A549 (cell line): ENCODE measurements around the gene ASCC2. TPM values are rescaled to one million over a fixed set of nuclear protein-coding genes. Genes with fewer than 3 reads are reported as not detected.

Source experiments
- ATAC-seq, 2 experiments: fragments of 200-7000 bp in 1 of 2; fragments of >200 bp in 1 of 2; cut with Nextera tagmentation in 1 of 2; cut with Tn5 transposase in 1 of 2; 3 replicates each; pipeline versions ENCODE4 v1.8.0 to v1.9.1; 2018 to 2020; ENCODE audit warnings: mild to moderate bottlenecking in 1 of 2, moderate library complexity in 1 of 2
- CTCF ChIA-PET: fragments of 300-600 bp; sonication (Branson Sonifier 250); formaldehyde crosslinking; extraction: SDS; loops from one replicate; lab custom pipeline; 2021; ENCODE audit warnings: antibody characterized with exemption, inconsistent platforms; lab: Yijun Ruan, JAX
- POLR2A ChIA-PET: fragments of 350-600 bp; formaldehyde crosslinking; extraction: SDS; loops from one replicate; lab custom pipeline; 2021; ENCODE audit warnings: antibody characterized with exemption, inconsistent platforms; lab: Yijun Ruan, JAX
- DNase-seq, 2 experiments: peaks; one replicate each; pipeline versions ENCODE4 v3.0.0 to v3.0.0-alpha.2; 2011 to 2016; ENCODE audit warnings: low read depth in 1 of 2, low spot score in 1 of 2
- FAIRE-seq: peaks from 2 replicates; lab custom pipeline; 2011; peaks lifted over from hg19 to GRCh38; lab: Jason Lieb, UNC
- H3K27ac ChIP-seq, 2 experiments: fragments of >200 bp; sonication (Bioruptor Twin); formaldehyde crosslinking; 3 replicates each; pipeline ENCODE4 v1.5.1; 2016 to 2017
- H3K4me1 ChIP-seq: fragments of >200 bp; sonication (Bioruptor Twin); formaldehyde crosslinking; 3 replicates; pipeline ENCODE4 v1.6.1; 2016
- H3K4me2 ChIP-seq: fragments of >200 bp; sonication (Bioruptor Twin); formaldehyde crosslinking; 3 replicates; pipeline ENCODE4 v1.6.1; 2016
- H3K4me3 ChIP-seq: fragments of >200 bp; sonication (Bioruptor Twin); formaldehyde crosslinking; 3 replicates; pipeline ENCODE4 v1.5.1; 2016
- H3K9me3 ChIP-seq: fragments of >200 bp; sonication (Bioruptor Twin); formaldehyde crosslinking; 3 replicates; pipeline ENCODE4 v1.6.1; 2016
- CEBPB ChIP-seq, 2 experiments: fragments of >200 bp in 1 of 2; sonication (Bioruptor Twin) in 1 of 2; formaldehyde crosslinking in 1 of 2; IDR thresholded peaks; 2 replicates each; pipeline ENCODE4 v1.6.1; 2012 to 2016
- CHD2 ChIP-seq: fragments of 150-350 bp; IDR thresholded peaks from 2 replicates; pipeline ENCODE4 v1.6.1; 2014; ENCODE audit warnings: low read length; ENCODE audit not compliant: partially characterized antibody
- CHD4 ChIP-seq: fragments of 200-600 bp; sonication (generic); IDR thresholded peaks from 2 replicates; pipeline ENCODE4 v1.6.1; 2016; ENCODE audit warnings: antibody characterized with exemption, mild to moderate bottlenecking, borderline replicate concordance
- EHF ChIP-seq: fragments of 250-450 bp; sonication (Bioruptor Pico); IDR thresholded peaks from 2 replicates; pipeline ENCODE4 v1.5.0; 2020; ENCODE audit warnings: mild to moderate bottlenecking
- EHMT2 ChIP-seq: fragments of 200-600 bp; sonication (generic); IDR thresholded peaks from 2 replicates; pipeline ENCODE4 v1.6.1; 2016; ENCODE audit warnings: antibody characterized with exemption, low read depth, mild to moderate bottlenecking, moderate library complexity
- EP300 ChIP-seq, 2 experiments: fragments of >200 bp; sonication (Bioruptor Twin); formaldehyde crosslinking; IDR thresholded peaks; 2 replicates in 1 of 2; 3 replicates in 1 of 2; pipeline ENCODE4 v1.6.1; 2016 to 2017
- ESRRA ChIP-seq: fragments of 150-350 bp; IDR thresholded peaks from 2 replicates; pipeline ENCODE4 v1.6.1; 2014; ENCODE audit warnings: mild to moderate bottlenecking, low read length, borderline replicate concordance
- HEYL ChIP-seq: fragments of 250-450 bp; sonication (Bioruptor Pico); IDR thresholded peaks from 2 replicates; pipeline ENCODE4 v1.8.0; 2021; ENCODE audit warnings: mild to moderate bottlenecking, moderate library complexity
- HOXA7 ChIP-seq: fragments of 250-450 bp; sonication (Bioruptor Pico); IDR thresholded peaks from 2 replicates; pipeline ENCODE4 v1.5.0; 2020; ENCODE audit warnings: mild to moderate bottlenecking, moderate library complexity
- HOXB13 ChIP-seq: fragments of 250-450 bp; sonication (Bioruptor Pico); IDR thresholded peaks from 2 replicates; pipeline ENCODE4 v1.5.0; 2020; ENCODE audit warnings: low read depth, mild to moderate bottlenecking, moderate library complexity
- HOXB5 ChIP-seq: fragments of 250-450 bp; sonication (Bioruptor Pico); IDR thresholded peaks from 2 replicates; pipeline ENCODE4 v1.5.0; 2020; ENCODE audit warnings: mild to moderate bottlenecking, moderate library complexity
- JUN ChIP-seq, 2 experiments: fragments of >200 bp; sonication (Bioruptor Twin); formaldehyde crosslinking; IDR thresholded peaks; 2 replicates in 1 of 2; 3 replicates in 1 of 2; pipeline ENCODE4 v1.6.1; 2016 to 2017
- JUNB ChIP-seq: fragments of >200 bp; sonication (Bioruptor Twin); formaldehyde crosslinking; IDR thresholded peaks from 2 replicates; pipeline ENCODE4 v1.6.1; 2016
- KDM5A ChIP-seq: fragments of 200-600 bp; sonication (generic); IDR thresholded peaks from 2 replicates; pipeline ENCODE4 v1.6.1; 2016; ENCODE audit warnings: antibody characterized with exemption, mild to moderate bottlenecking
- MAZ ChIP-seq: fragments of 150-350 bp; IDR thresholded peaks from 2 replicates; pipeline ENCODE4 v1.6.1; 2014; ENCODE audit warnings: antibody characterized with exemption, low read depth, low read length, borderline replicate concordance
- MYC ChIP-seq: IDR thresholded peaks from 2 replicates; pipeline ENCODE4 v1.6.1; 2012; ENCODE audit warnings: mild to moderate bottlenecking, inconsistent platforms, low read length, improper control_type of control experiment, borderline replicate concordance
- SMC3 ChIP-seq: fragments of >200 bp; sonication (Bioruptor Twin); formaldehyde crosslinking; IDR thresholded peaks from 3 replicates; pipeline ENCODE4 v1.6.1; 2018; ENCODE audit warnings: inconsistent platforms
- WGBS: methylation state at CpG from one replicate; pipeline ENCODE4 v1.1.6; 2017; ENCODE audit errors: missing lambda C conversion rate; 5-methylcytosine and 5-hydroxymethylcytosine counted together
- polyA plus RNA-seq, 4 experiments: library from polyadenylated mRNA; depleted of rRNA in 3 of 4; stranded (reverse); fragments of >200 nt; fragmentation: RNase III in 1 of 4; extraction: RNeasy Plus Mini Kit Qiagen cat#74134 plus additional on column Dnase treatment in 1 of 4; gene quantifications; 2 replicates in 3 of 4; 3 replicates in 1 of 4; pipeline ENCODE4 v1.2.3, GENCODE V29; 2011 to 2017
- TF ChIP-seq, protein P1 (sequence below): fragments of 200-600 bp; sonication (generic); IDR thresholded peaks from 2 replicates; pipeline ENCODE4 v1.6.1; 2016; ENCODE audit warnings: antibody characterized with exemption, mild to moderate bottlenecking, moderate library complexity
- TF ChIP-seq, protein P2 (sequence below): IDR thresholded peaks from 2 replicates; pipeline ENCODE4 v1.6.1; 2012
- TF ChIP-seq, protein P3 (sequence below): fragments of >200 bp; sonication (Bioruptor Twin); formaldehyde crosslinking; IDR thresholded peaks from 3 replicates; pipeline ENCODE4 v1.6.1; 2016

Gene ASCC2
- polyA plus RNA-seq, 2 of the 4 experiments (the other 2 are of a cell fraction) = 27.2 to 31.6 TPM

DNA sequence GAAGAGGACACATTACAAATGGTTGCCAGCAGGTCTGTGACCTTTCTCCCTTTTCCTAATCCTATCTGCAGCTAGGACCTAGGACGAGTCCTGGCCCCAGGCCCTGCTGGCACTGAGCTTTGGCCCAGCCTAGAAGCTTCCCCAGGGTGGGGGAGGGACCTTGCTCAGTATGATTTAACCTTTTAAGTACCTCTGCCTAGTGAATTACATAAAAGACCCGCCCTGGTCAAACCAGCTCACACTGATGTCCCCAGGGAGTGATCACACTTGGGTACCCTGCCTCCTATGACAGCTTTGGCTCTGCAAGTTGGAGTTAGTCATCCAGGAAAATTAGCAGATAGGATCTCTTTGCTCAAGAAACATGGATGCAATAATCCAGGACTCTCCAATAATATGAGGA is 21.9 kb downstream of the ASCC2 start:
- ATAC-seq (no peak), DNase-seq (no peak), FAIRE-seq (no peak)
- H3K4me3 ChIP-seq = no peak overlapping the region
- CTCF ChIA-PET = interaction anchor here (1.1 to 1.7 kb wide), 4 partner anchors 15 to 189 kb away, joined by 3 to 5 read pairs (median 4); no protein-coding TSS in a partner anchor
- H3K27ac ChIP-seq = peak overlapping the region in 1 of 2 experiments; percentile 59; a peak in 3 of 6 replicates
- peaks cover 50% of the 10 kb centered on the region for H3K4me1 ChIP-seq
- 63% methylated on average over 2 of the region's 2 CpGs for WGBS
- peak overlapping the region; percentile 7; the same call in 1 of the 3 replicates for H3K4me2 ChIP-seq
- POLR2A ChIA-PET = interaction anchor here (0.7 kb wide), 1 partner anchor 11 kb away, joined by 3 read pairs; no protein-coding TSS in a partner anchor
- no peaks in the 10 kb centered on the region for H3K9me3 ChIP-seq
- TF ChIP-seq KDM5A = no peak
- TF ChIP-seq, protein P1, sequence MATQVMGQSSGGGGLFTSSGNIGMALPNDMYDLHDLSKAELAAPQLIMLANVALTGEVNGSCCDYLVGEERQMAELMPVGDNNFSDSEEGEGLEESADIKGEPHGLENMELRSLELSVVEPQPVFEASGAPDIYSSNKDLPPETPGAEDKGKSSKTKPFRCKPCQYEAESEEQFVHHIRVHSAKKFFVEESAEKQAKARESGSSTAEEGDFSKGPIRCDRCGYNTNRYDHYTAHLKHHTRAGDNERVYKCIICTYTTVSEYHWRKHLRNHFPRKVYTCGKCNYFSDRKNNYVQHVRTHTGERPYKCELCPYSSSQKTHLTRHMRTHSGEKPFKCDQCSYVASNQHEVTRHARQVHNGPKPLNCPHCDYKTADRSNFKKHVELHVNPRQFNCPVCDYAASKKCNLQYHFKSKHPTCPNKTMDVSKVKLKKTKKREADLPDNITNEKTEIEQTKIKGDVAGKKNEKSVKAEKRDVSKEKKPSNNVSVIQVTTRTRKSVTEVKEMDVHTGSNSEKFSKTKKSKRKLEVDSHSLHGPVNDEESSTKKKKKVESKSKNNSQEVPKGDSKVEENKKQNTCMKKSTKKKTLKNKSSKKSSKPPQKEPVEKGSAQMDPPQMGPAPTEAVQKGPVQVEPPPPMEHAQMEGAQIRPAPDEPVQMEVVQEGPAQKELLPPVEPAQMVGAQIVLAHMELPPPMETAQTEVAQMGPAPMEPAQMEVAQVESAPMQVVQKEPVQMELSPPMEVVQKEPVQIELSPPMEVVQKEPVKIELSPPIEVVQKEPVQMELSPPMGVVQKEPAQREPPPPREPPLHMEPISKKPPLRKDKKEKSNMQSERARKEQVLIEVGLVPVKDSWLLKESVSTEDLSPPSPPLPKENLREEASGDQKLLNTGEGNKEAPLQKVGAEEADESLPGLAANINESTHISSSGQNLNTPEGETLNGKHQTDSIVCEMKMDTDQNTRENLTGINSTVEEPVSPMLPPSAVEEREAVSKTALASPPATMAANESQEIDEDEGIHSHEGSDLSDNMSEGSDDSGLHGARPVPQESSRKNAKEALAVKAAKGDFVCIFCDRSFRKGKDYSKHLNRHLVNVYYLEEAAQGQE = no peak

DNA sequence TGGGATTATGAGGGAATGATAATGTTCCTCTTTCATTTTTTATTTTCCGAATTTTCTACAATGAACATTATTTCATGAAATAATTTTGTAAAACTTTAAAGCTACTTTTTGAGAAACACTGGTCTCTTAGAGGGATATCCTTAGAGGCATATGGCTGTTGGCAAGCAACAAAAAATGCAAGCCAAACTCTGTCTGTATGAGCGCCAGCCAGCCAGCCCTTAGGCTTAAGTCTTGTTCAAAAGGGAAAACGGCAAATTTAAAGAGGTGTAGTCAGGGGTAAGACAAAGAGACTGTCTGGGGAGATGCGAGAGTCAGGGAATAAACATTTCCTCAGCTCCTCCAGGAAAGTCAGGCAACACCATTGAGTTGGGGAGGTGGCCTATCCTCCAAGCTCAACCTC is 22.5 kb downstream of the ASCC2 start:
- TF ChIP-seq, protein P2, sequence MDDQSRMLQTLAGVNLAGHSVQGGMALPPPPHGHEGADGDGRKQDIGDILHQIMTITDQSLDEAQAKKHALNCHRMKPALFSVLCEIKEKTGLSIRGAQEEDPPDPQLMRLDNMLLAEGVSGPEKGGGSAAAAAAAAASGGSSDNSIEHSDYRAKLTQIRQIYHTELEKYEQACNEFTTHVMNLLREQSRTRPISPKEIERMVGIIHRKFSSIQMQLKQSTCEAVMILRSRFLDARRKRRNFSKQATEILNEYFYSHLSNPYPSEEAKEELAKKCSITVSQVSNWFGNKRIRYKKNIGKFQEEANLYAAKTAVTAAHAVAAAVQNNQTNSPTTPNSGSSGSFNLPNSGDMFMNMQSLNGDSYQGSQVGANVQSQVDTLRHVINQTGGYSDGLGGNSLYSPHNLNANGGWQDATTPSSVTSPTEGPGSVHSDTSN = no peak
- TF ChIP-seq CHD2 = no peak
- no peak for TF ChIP-seq CEBPB (IDR thresholded peaks at IDR 0.05)
- TF ChIP-seq HOXB13 (CRISPR knock-in tag) = no peak
- TF ChIP-seq ESRRA = no peak
- TF ChIP-seq CHD4 = no peak
- no peak for TF ChIP-seq HOXA7
- TF ChIP-seq JUNB = no peak
- no peak for TF ChIP-seq HOXB5 (CRISPR knock-in tag)
- no peak for TF ChIP-seq MAZ
- TF ChIP-seq HEYL (CRISPR knock-in tag) = no peak
- TF ChIP-seq, protein P3, sequence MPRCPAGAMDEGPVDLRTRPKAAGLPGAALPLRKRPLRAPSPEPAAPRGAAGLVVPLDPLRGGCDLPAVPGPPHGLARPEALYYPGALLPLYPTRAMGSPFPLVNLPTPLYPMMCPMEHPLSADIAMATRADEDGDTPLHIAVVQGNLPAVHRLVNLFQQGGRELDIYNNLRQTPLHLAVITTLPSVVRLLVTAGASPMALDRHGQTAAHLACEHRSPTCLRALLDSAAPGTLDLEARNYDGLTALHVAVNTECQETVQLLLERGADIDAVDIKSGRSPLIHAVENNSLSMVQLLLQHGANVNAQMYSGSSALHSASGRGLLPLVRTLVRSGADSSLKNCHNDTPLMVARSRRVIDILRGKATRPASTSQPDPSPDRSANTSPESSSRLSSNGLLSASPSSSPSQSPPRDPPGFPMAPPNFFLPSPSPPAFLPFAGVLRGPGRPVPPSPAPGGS = no peak
- no peak for TF ChIP-seq JUN (IDR thresholded peaks at IDR 0.05)
- TF ChIP-seq EP300 (IDR thresholded peaks at IDR 0.05) = no peak
- Histone ChIP-seq H3K4me1 (peaks cover 50% of the 10 kb centered on the region), H3K27ac (peak overlapping the region in 1 of 2 experiments; percentile 59; a peak in 3 of 6 replicates), H3K9me3 (no peaks in the 10 kb centered on the region), H3K4me2 (0 out of 3 replicates have a peak overlapping the region, but pooled peaks have one; percentile 7), H3K4me3 (no peak overlapping the region)
- DNase-seq (no peak), FAIRE-seq (no peak), ATAC-seq (no peak)
- ChIA-PET CTCF (interaction anchor here (1.1 to 1.7 kb wide), 4 partner anchors 14 to 190 kb away, joined by 3 to 5 read pairs (median 4); no protein-coding TSS in a partner anchor), POLR2A (no interaction called here)
- WGBS = 91% methylated on average over 4 of the region's 4 CpGs

DNA sequence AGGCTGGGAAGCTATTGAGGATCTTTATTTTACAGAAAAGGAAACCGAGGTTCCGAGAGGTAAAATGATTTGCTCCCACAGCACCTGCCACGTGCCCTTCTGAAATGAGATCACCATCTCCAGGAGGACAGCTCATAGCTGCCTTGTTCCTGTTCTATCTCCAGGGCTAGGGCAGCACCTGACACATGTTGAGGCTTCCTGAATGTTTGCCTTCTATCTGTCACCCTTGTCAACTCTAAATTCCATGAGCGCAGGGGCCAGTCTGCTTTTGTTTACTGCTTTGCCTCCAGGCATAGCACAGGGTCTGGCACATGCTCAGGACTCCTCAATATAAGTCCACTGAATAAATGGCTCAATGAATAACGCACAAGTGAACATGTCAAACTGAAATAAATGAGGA is 24.1 kb downstream of the ASCC2 start:
- no peaks in the 10 kb centered on the region for H3K9me3 ChIP-seq
- TF ChIP-seq EHMT2 (no peak), SMC3 (no peak), MYC (no peak), CHD4 (no peak), EHF (CRISPR knock-in tag) (no peak)
- no peak for FAIRE-seq
- peak overlapping the region; percentile 58; the same call in 2 of the 3 replicates for H3K4me2 ChIP-seq
- no peak for DNase-seq
- no peak overlapping the region for H3K4me3 ChIP-seq
- peaks cover 55% of the 10 kb centered on the region for H3K4me1 ChIP-seq
- WGBS = 52% methylated on average over 5 of the region's 5 CpGs
- ChIA-PET CTCF (interaction anchor here (0.8 to 1.6 kb wide), 4 partner anchors 9 to 112 kb away, joined by 3 to 7 read pairs (median 3); no protein-coding TSS in a partner anchor), POLR2A (interaction anchor here (0.8 kb wide), 1 partner anchor 24 kb away, joined by 3 read pairs; the partner anchor contains the start of gene ASCC2)
- peak overlapping the region; percentile 46 to 75; a peak in 4 of 6 replicates for H3K27ac ChIP-seq
- ATAC-seq = no peak
